T-cell (primary cell): Measurements from ENCODE around the gene CLVS2. TPM values are rescaled to one million over a fixed set of nuclear protein-coding genes. Genes with fewer than 3 reads are reported as not detected.

Source experiments
- ATAC-seq, 4 experiments: fragments of 200-7000 bp in 3 of 4; fragments of 150-1000 bp in 1 of 4; cut with Tn5 transposase; replicated peaks in 1 of 4; 1 replicate in 3 of 4; 2 replicates in 1 of 4; pipeline ENCODE4 v1.10.0; 2021; ENCODE audit warnings: moderate library complexity in 3 of 4, mild to moderate bottlenecking in 2 of 4, moderate number of reproducible peaks in 1 of 4
- CTCF ChIA-PET, 2 donors: fragments of 300-600 bp; sonication (Branson Sonifier 250); formaldehyde crosslinking; loops; one replicate each; lab custom pipeline; 2022; ENCODE audit warnings: antibody characterized with exemption in 2 of 2; lab: Charles Lee
- POLR2A ChIA-PET, 2 donors: fragments of 300-600 bp; sonication (Branson Sonifier 250); formaldehyde crosslinking; loops; one replicate each; lab custom pipeline; 2022; ENCODE audit warnings: antibody characterized with exemption in 2 of 2; lab: Charles Lee
- DNase-seq, 35 experiments: peaks; one replicate each; pipeline versions ENCODE4 v3.0.0 to v3.0.0-alpha.2; 2013 to 2023
- H3K27ac ChIP-seq: one replicate; pipeline ENCODE4 v1.5.1; 2013; ENCODE audit warnings: low read length
- H3K27me3 ChIP-seq, 2 experiments: replicated peaks in 1 of 2; 1 replicate in 1 of 2; 2 replicates in 1 of 2; pipeline versions ENCODE4 v1.6.1 to v1.7.0; 2013; ENCODE audit warnings: low read length in 1 of 2, mixed read lengths in 1 of 2; ENCODE audit not compliant: control insufficient read depth in 2 of 2, insufficient read depth in 2 of 2; ENCODE audit errors: extremely low read depth in 1 of 2
- H3K36me3 ChIP-seq, 2 donors: 1 replicate in 1 of 2; 2 replicates in 1 of 2; pipeline versions ENCODE4 v1.6.1 to v1.7.0; 2013; ENCODE audit warnings: low read length in 1 of 2; ENCODE audit not compliant: control insufficient read depth in 2 of 2, insufficient read depth in 1 of 2; ENCODE audit errors: extremely low read depth in 1 of 2
- H3K4me1 ChIP-seq, 2 experiments: 1 replicate in 1 of 2; 2 replicates in 1 of 2; pipeline versions ENCODE4 v1.6.1 to v1.7.0; 2013; ENCODE audit warnings: low read length in 2 of 2, mixed read lengths in 1 of 2; ENCODE audit not compliant: insufficient read depth in 2 of 2, control insufficient read depth in 1 of 2; ENCODE audit errors: extremely low read depth in 1 of 2
- H3K4me3 ChIP-seq, 2 donors: 1 replicate in 1 of 2; 2 replicates in 1 of 2; pipeline versions ENCODE4 v1.5.1 to v1.7.0; 2013; ENCODE audit warnings: mild to moderate bottlenecking in 2 of 2, low read length in 1 of 2, moderate library complexity in 1 of 2; ENCODE audit not compliant: control insufficient read depth in 1 of 2; ENCODE audit errors: extremely low read depth in 1 of 2
- H3K9me3 ChIP-seq: 2 replicates; pipeline ENCODE4 v1.7.0; 2013
- H3K27ac Mint-ChIP-seq, 2 donors: one replicate each; pipeline ENCODE4 v1.8.0; 2020 to 2021; ENCODE audit warnings: mild to moderate bottlenecking in 2 of 2, mixed read lengths in 2 of 2
- H3K27me3 Mint-ChIP-seq, 2 donors: one replicate each; pipeline ENCODE4 v1.8.0; 2021 to 2022; ENCODE audit warnings: mixed read lengths in 2 of 2
- H3K36me3 Mint-ChIP-seq: one replicate; pipeline ENCODE4 v1.8.0; 2021; ENCODE audit warnings: mixed read lengths
- H3K4me1 Mint-ChIP-seq, 3 donors: one replicate each; pipeline ENCODE4 v1.8.0; 2020 to 2022; ENCODE audit warnings: mixed read lengths in 3 of 3, mild to moderate bottlenecking in 1 of 3
- H3K4me3 Mint-ChIP-seq, 3 donors: one replicate each; pipeline ENCODE4 v1.8.0; 2020 to 2022; ENCODE audit warnings: mild to moderate bottlenecking in 3 of 3, mixed read lengths in 3 of 3, moderate library complexity in 3 of 3
- H3K9me3 Mint-ChIP-seq, 3 donors: one replicate each; pipeline ENCODE4 v1.8.0; 2020 to 2022; ENCODE audit warnings: mixed read lengths in 3 of 3
- WGBS: methylation state at CpG from one replicate; pipeline ENCODE4 v1.1.5; 2013; ENCODE audit warnings: missing lambda C conversion rate; ENCODE audit not compliant: insufficient coverage; 5-methylcytosine and 5-hydroxymethylcytosine counted together
- total RNA-seq, 35 experiments: library from RNA in 6 of 35; stranded (reverse) in 6 of 35; fragments of 120-200 nt in 1 of 35; gene quantifications; one replicate each; pipeline versions ENCODE4 v1.2.1 to v1.2.4 and lab custom pipeline; 2013 to 2026

The CLVS2 gene
- total RNA-seq, 5 donors from 2014 or later (not counting 1 experiment from before 2014, with no cell fraction given) = not detected

GRCh38 chr6:123000244-123000770 lies 4.3 kb downstream of the CLVS2 start:
- no peaks in the 10 kb centered on the region for H3K4me1 ChIP-seq
- peaks cover 28 to 29% of the 10 kb centered on the region in 2 donors for H3K27me3 Mint-ChIP-seq
- no peak overlapping the region for H3K27ac Mint-ChIP-seq
- H3K27me3 ChIP-seq = peaks cover 6 to 23% of the 10 kb centered on the region in 2 experiments
- POLR2A ChIA-PET = no interaction called here
- ATAC-seq (no peak), DNase-seq (no peak)
- H3K36me3 ChIP-seq = no peaks in the 10 kb centered on the region
- no peaks in the 10 kb centered on the region for H3K9me3 ChIP-seq
- no peaks in the 10 kb centered on the region for H3K9me3 Mint-ChIP-seq
- no peaks in the 10 kb centered on the region for H3K36me3 Mint-ChIP-seq
- no peak overlapping the region for H3K27ac ChIP-seq
- peaks cover 0 to 3% (median 2%) of the 10 kb centered on the region in 3 donors for H3K4me1 Mint-ChIP-seq
- no peak overlapping the region for H3K4me3 Mint-ChIP-seq
- CTCF ChIA-PET = no interaction called here
- no peak overlapping the region for H3K4me3 ChIP-seq
- 0% methylated on average over 1 of the region's 2 CpGs for WGBS

DNA sequence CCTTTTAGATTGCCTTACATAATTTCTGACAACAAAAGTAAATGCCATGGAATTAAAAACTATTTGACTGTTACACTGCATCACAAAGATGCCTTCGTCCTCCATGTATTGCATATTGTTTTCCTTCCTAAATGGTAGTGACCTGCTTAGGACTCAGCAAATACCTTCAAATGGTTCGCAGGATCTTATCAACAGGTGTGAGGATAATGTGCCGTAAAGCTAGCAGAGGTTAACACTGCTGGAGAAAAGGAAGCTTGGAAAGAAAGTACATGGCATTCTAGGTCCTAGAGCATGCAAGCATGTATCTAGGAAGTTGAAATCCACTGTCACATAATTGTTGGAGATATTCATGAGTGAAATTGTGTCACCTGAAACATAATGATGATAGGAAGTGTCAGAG lies 5.5 kb downstream of the CLVS2 start:
- Mint-ChIP-seq H3K27ac (no peak overlapping the region), H3K9me3 (no peaks in the 10 kb centered on the region), H3K36me3 (no peaks in the 10 kb centered on the region), H3K4me1 (peaks cover 0 to 2% (median 0%) of the 10 kb centered on the region in 3 donors), H3K4me3 (no peak overlapping the region), H3K27me3 (peaks cover 21 to 22% of the 10 kb centered on the region in 2 donors)
- DNase-seq (no peak), ATAC-seq (no peak)
- Histone ChIP-seq H3K27me3 (peaks cover 6 to 14% of the 10 kb centered on the region in 2 experiments), H3K4me1 (no peaks in the 10 kb centered on the region), H3K27ac (no peak overlapping the region), H3K36me3 (no peaks in the 10 kb centered on the region), H3K9me3 (no peaks in the 10 kb centered on the region), H3K4me3 (no peak overlapping the region)
- ChIA-PET POLR2A (no interaction called here), CTCF (no interaction called here)
- 78% methylated on average over 2 of the region's 3 CpGs for WGBS

DNA sequence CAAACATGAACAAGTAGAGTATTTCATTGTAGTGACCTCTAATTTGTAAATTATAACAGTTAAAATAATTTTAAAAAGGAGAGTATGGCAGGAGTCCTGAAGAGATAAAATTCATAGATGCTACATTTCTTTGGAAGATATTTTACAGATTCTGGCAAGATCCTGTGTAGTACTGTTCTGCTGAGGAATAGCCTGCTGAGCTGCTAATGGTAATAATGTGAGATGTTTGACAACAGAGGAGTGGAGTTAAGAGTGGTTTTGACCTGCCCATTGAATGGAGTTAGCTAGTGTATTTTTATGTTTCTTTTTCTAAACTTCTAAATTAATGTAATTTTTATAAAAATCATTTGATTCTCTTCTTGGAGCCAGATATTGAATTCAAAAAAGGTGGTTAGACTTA lies 11.8 kb downstream of the CLVS2 start:
- ChIA-PET CTCF (no interaction called here), POLR2A (no interaction called here)
- DNase-seq = no peak
- Histone ChIP-seq H3K27me3 (no peaks in the 10 kb centered on the region), H3K4me3 (no peak overlapping the region), H3K27ac (no peak overlapping the region), H3K9me3 (no peaks in the 10 kb centered on the region), H3K36me3 (no peaks in the 10 kb centered on the region), H3K4me1 (no peaks in the 10 kb centered on the region)
- H3K4me3 Mint-ChIP-seq = no peak overlapping the region
- ATAC-seq = no peak
- H3K27ac Mint-ChIP-seq = no peak overlapping the region
- H3K27me3 Mint-ChIP-seq = no peaks in the 10 kb centered on the region
- H3K36me3 Mint-ChIP-seq = no peaks in the 10 kb centered on the region
- H3K9me3 Mint-ChIP-seq = peaks cover 0 to 3% (median 0%) of the 10 kb centered on the region in 3 donors
- H3K4me1 Mint-ChIP-seq = no peaks in the 10 kb centered on the region

DNA sequence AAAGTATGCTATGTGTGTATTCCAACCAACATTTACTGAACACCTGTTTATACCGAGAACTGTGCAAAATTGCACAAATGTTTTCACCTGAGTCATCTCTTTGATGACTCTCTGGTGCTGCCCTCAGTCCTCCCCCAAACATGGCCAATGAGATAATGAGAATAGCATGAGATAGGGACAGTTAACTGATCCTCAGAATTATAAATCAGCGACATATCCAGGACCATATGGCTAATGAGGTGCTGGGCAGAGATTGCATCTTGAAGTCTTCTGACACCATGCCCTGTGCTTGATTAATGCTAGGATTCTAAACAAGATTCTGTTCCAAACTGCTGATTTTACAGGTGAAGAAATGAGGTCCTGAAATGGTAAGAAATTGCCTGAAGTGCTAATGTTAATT lies 13.0 kb downstream of the CLVS2 start:
- H3K27ac ChIP-seq = no peak overlapping the region
- H3K4me3 ChIP-seq = no peak overlapping the region
- POLR2A ChIA-PET = no interaction called here
- no peaks in the 10 kb centered on the region for H3K4me1 ChIP-seq
- H3K9me3 ChIP-seq = no peaks in the 10 kb centered on the region
- CTCF ChIA-PET = no interaction called here
- no peaks in the 10 kb centered on the region for H3K27me3 Mint-ChIP-seq
- H3K9me3 Mint-ChIP-seq = peaks cover 0 to 3% (median 0%) of the 10 kb centered on the region in 3 donors
- no peak for ATAC-seq
- H3K27ac Mint-ChIP-seq = no peak overlapping the region
- H3K27me3 ChIP-seq = no peaks in the 10 kb centered on the region
- H3K4me3 Mint-ChIP-seq = no peak overlapping the region
- no peak for DNase-seq
- WGBS = no CpG with 5 or more reads among the region's 2 CpGs
- no peaks in the 10 kb centered on the region for H3K36me3 Mint-ChIP-seq
- H3K36me3 ChIP-seq = no peaks in the 10 kb centered on the region
- H3K4me1 Mint-ChIP-seq = no peaks in the 10 kb centered on the region

DNA sequence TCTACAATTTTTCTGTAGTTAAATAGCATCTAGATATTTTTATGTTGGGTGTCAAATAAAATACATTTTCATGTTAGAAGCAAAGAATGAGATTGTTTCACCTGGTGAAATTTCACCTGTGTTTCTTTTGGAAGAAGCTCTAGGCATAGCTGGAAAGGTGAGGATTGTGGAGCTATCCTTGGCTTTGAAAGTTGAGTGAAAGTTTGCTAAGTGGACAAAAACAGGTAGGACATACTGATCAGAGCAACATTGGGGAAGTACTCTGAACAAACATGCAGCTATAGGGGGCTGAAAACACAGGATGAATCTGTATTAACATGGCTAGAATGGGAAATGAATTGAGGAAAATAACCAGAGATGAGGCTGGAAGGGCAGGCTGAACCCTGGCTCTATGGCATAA lies 18.8 kb downstream of the CLVS2 start:
- DNase-seq = no peak
- no peaks in the 10 kb centered on the region for H3K36me3 ChIP-seq
- no peak for ATAC-seq
- H3K9me3 ChIP-seq = no peaks in the 10 kb centered on the region
- H3K4me1 ChIP-seq = no peaks in the 10 kb centered on the region
- Mint-ChIP-seq H3K27me3 (no peaks in the 10 kb centered on the region), H3K27ac (no peak overlapping the region), H3K9me3 (peaks cover 7 to 10% (median 9%) of the 10 kb centered on the region in 3 donors), H3K4me3 (no peak overlapping the region), H3K36me3 (no peaks in the 10 kb centered on the region), H3K4me1 (no peaks in the 10 kb centered on the region)
- H3K27me3 ChIP-seq = peaks cover 0 to 2% of the 10 kb centered on the region in 2 experiments
- no peak overlapping the region for H3K27ac ChIP-seq
- ChIA-PET POLR2A (no interaction called here), CTCF (no interaction called here)
- no peak overlapping the region for H3K4me3 ChIP-seq

GRCh38 chr6:123016431-123017103 lies 20.5 kb downstream of the CLVS2 start:
- Histone ChIP-seq H3K4me1 (no peaks in the 10 kb centered on the region), H3K9me3 (no peaks in the 10 kb centered on the region), H3K27ac (no peak overlapping the region), H3K36me3 (no peaks in the 10 kb centered on the region), H3K4me3 (no peak overlapping the region), H3K27me3 (peaks cover 0 to 2% of the 10 kb centered on the region in 2 experiments)
- ChIA-PET POLR2A (no interaction called here), CTCF (no interaction called here)
- no peaks in the 10 kb centered on the region for H3K27me3 Mint-ChIP-seq
- H3K4me3 Mint-ChIP-seq = no peak overlapping the region
- 93% methylated on average over 1 of the region's 4 CpGs for WGBS
- H3K9me3 Mint-ChIP-seq = peaks cover 7 to 9% (median 7%) of the 10 kb centered on the region in 3 donors
- no peak overlapping the region for H3K27ac Mint-ChIP-seq
- no peak for ATAC-seq
- no peaks in the 10 kb centered on the region for H3K36me3 Mint-ChIP-seq
- H3K4me1 Mint-ChIP-seq = no peaks in the 10 kb centered on the region
- DNase-seq = no peak
